LNCaP clone FGC (cell line): ENCODE measurements around the gene MME.
"Not testable (repeated sequence)": the region's sequence is repeated elsewhere in the genome, so short reads cannot be mapped to it uniquely, and the experiment has no call there.

Experiments used
- DNase-seq: peaks from one replicate; pipeline ENCODE4 v3.0.0-alpha.2; 2011; ENCODE audit warnings: low read depth
- H3K4me3 ChIP-seq: 2 replicates; pipeline ENCODE4 v1.5.1; 2011; ENCODE audit warnings: mild to moderate bottlenecking, low read depth, low read length, control low read depth
- CTCF ChIP-seq: IDR thresholded peaks from 2 replicates; pipeline ENCODE4 v1.5.1; 2012; ENCODE audit warnings: mild to moderate bottlenecking; ENCODE audit not compliant: control insufficient read depth, insufficient read depth; ENCODE audit errors: extremely low read depth

MME gene

GRCh38 chr3:155110022-155110421 is 29.9 kb downstream of the MME start:
- DNase-seq = no peak
- no peak overlapping the region for H3K4me3 ChIP-seq
- TF ChIP-seq CTCF = no peak

GRCh38 chr3:155110996-155111901 is 31.1 kb downstream of the MME start:
- DNase-seq = no peak
- no peak for TF ChIP-seq CTCF
- no peak overlapping the region for H3K4me3 ChIP-seq

- no peak overlapping the region for H3K4me3 ChIP-seq
- TF ChIP-seq CTCF = no peak
- DNase-seq = no peak
Measured at GRCh38 chr3:155111971-155112370, 31.9 kb downstream of the MME start.

GRCh38 chr3:155112661-155113389 is 32.7 kb downstream of the MME start:
- TF ChIP-seq CTCF = no peak
- DNase-seq = no peak
- H3K4me3 ChIP-seq = no peak overlapping the region

- H3K4me3 ChIP-seq, DNase-seq: not testable (repeated sequence)
Measured at GRCh38 chr3:155124745-155125144, 44.6 kb downstream of the MME start.

GRCh38 chr3:155129396-155129795 is 49.3 kb downstream of the MME start:
- no peak for DNase-seq
- no peak overlapping the region for H3K4me3 ChIP-seq
- TF ChIP-seq CTCF = no peak

GRCh38 chr3:155130001-155130400 is 49.9 kb downstream of the MME start:
- DNase-seq = no peak
- no peak for TF ChIP-seq CTCF
- no peak overlapping the region for H3K4me3 ChIP-seq
